Gastrocnemius medialis (tissue), 4 donors: ENCODE data around the gene BLTP3A. TPM values are rescaled to one million over a fixed set of nuclear protein-coding genes. Genes with fewer than 3 reads are reported as not detected.

ENCODE experiments used
- ATAC-seq, 2 donors: fragments of 150-250 bp; one replicate each; pipeline ENCODE4 v1.9.1; 2016
- DNase-seq, 2 donors: peaks; one replicate each; pipeline ENCODE4 v3.0.0-alpha.2; 2019
- H3K27ac ChIP-seq, 4 donors: fragments of 200-600 bp; sonication (generic); 1 replicate in 1 of 4; 2 replicates in 3 of 4; pipeline ENCODE4 v1.5.1; 2016 to 2018; ENCODE audit warnings: mild to moderate bottlenecking in 2 of 4, moderate library complexity in 1 of 4
- H3K27me3 ChIP-seq, 3 donors: fragments of 200-600 bp; sonication (generic) in 2 of 3; 1 replicate in 1 of 3; 2 replicates in 2 of 3; pipeline versions ENCODE4 v1.5.1 to v1.6.0; 2016 to 2019; ENCODE audit warnings: mild to moderate bottlenecking in 1 of 3, moderate library complexity in 1 of 3
- H3K36me3 ChIP-seq, 2 donors: fragments of 200-600 bp; sonication (generic) in 1 of 2; one replicate each; pipeline ENCODE4 v1.5.1; 2017 to 2018
- H3K4me1 ChIP-seq, 2 donors: fragments of 200-600 bp; sonication (generic) in 1 of 2; one replicate each; pipeline ENCODE4 v1.5.1; 2016 to 2017; ENCODE audit warnings: mild to moderate bottlenecking in 2 of 2
- H3K4me3 ChIP-seq, 4 donors: fragments of 200-600 bp; sonication (generic) in 3 of 4; 1 replicate in 1 of 4; 2 replicates in 3 of 4; pipeline ENCODE4 v1.5.1; 2016 to 2019; ENCODE audit warnings: mild to moderate bottlenecking in 2 of 4
- H3K9me3 ChIP-seq, 3 donors: fragments of 200-600 bp; sonication (generic) in 2 of 3; 1 replicate in 1 of 3; 2 replicates in 2 of 3; pipeline ENCODE4 v1.5.1; 2016 to 2019
- CTCF ChIP-seq, 5 experiments: fragments of 450-650 bp in 3 of 5; fragments of 200-600 bp in 2 of 5; sonication (generic) in 2 of 5; IDR thresholded peaks in 4 of 5; conservative IDR thresholded peaks in 1 of 5; 1 replicate in 4 of 5; 2 replicates in 1 of 5; pipeline ENCODE4 v1.5.1; 2016 to 2019; ENCODE audit warnings: antibody characterized with exemption in 5 of 5, mild to moderate bottlenecking in 3 of 5, moderate library complexity in 3 of 5
- POLR2A ChIP-seq, 2 donors: fragments of 450-650 bp; IDR thresholded peaks; one replicate each; pipeline ENCODE4 v1.6.1; 2017; ENCODE audit warnings: antibody characterized with exemption in 2 of 2, mild to moderate bottlenecking in 2 of 2, moderate library complexity in 2 of 2
- in situ Hi-C, 4 donors: fragments of 200-750 bp; cut with MboI; loops; one replicate each; pipeline versions ENCODE4 v1.15.0 to v1.8.0; 2017; ENCODE audit warnings: low sequenced_read_pairs in 4 of 4
- intact Hi-C: fragments of 100-400 bp; cut with DNase I; formaldehyde crosslinking; loops from one replicate; pipeline ENCODE4 v1.15.1; 2023; ENCODE audit warnings: low total_unique reads
- total RNA-seq, 4 donors: library from RNA; depleted of rRNA; stranded (reverse); fragments of >200 nt; gene quantifications; one replicate each; pipeline versions ENCODE4 v1.1.0 to v1.2.3, GENCODE V29; 2016

Gene BLTP3A
- total RNA-seq, 4 donors from 2014 or later, result 19.9 to 36.0 (median 23.2) TPM

GRCh38 chr6:34810017-34810882, 18.4 kb downstream of the BLTP3A start:
- TF ChIP-seq POLR2A (IDR thresholded peaks at IDR 0.05) (no peak), CTCF (IDR thresholded peaks at IDR 0.05 in 4 of 5, conservative IDR thresholded peaks at IDR 0.05 in 1 of 5) (no peak)
- Histone ChIP-seq H3K9me3 (no peaks in the 10 kb centered on the region), H3K4me3 (no peak overlapping the region), H3K4me1 (peaks cover 21 to 49% of the 10 kb centered on the region in 2 donors), H3K27me3 (no peaks in the 10 kb centered on the region), H3K27ac (no peak overlapping the region), H3K36me3 (no peaks in the 10 kb centered on the region)
- DNase-seq (no peak), ATAC-seq (no peak)
- intact Hi-C loops (no loop called here), in situ Hi-C loops (no loop called here)

- intact Hi-C loops, result no loop called here
Observed at GRCh38 chr6:34810936-34811632, 19.2 kb downstream of the BLTP3A start.

GRCh38 chr6:34813028-34813713, 21.3 kb downstream of the BLTP3A start:
- ATAC-seq (no peak), DNase-seq (no peak)
- Histone ChIP-seq H3K4me1 (peaks cover 14 to 30% of the 10 kb centered on the region in 2 donors), H3K27me3 (no peaks in the 10 kb centered on the region), H3K9me3 (no peaks in the 10 kb centered on the region), H3K36me3 (no peaks in the 10 kb centered on the region), H3K27ac (peak overlapping the region in 1 of 4 donors; percentile 43), H3K4me3 (no peak overlapping the region)
- in situ Hi-C loops, result no loop called here
- intact Hi-C loops, result no loop called here
- TF ChIP-seq CTCF (IDR thresholded peaks at IDR 0.05 in 4 of 5, conservative IDR thresholded peaks at IDR 0.05 in 1 of 5) (no peak), POLR2A (IDR thresholded peaks at IDR 0.05) (no peak)

More at GRCh38 chr6:34810936-34811632, 19.2 kb downstream of the BLTP3A start:
- H3K9me3 ChIP-seq, result no peaks in the 10 kb centered on the region
- H3K27ac ChIP-seq, result peak overlapping the region in 1 of 4 donors; percentile 56
- no peaks in the 10 kb centered on the region for H3K36me3 ChIP-seq
- ATAC-seq (peak; percentile 72 to 90), DNase-seq (peak in 1 of 2 donors; percentile 25)
- H3K4me3 ChIP-seq, result no peak overlapping the region
- peaks cover 21 to 44% of the 10 kb centered on the region in 2 donors for H3K4me1 ChIP-seq
- H3K27me3 ChIP-seq, result no peaks in the 10 kb centered on the region
- no peak for TF ChIP-seq CTCF (IDR thresholded peaks at IDR 0.05 in 4 of 5, conservative IDR thresholded peaks at IDR 0.05 in 1 of 5)
- no peak for TF ChIP-seq POLR2A (IDR thresholded peaks at IDR 0.05)
- in situ Hi-C loops, result no loop called here

- H3K27me3 ChIP-seq, result no peaks in the 10 kb centered on the region
- no peaks in the 10 kb centered on the region for H3K9me3 ChIP-seq
- H3K4me3 ChIP-seq, result no peak overlapping the region
- ATAC-seq, result no peak
- peaks cover 0 to 3% of the 10 kb centered on the region in 2 donors for H3K36me3 ChIP-seq
- no peak for DNase-seq
- TF ChIP-seq POLR2A (IDR thresholded peaks at IDR 0.05) (no peak), CTCF (IDR thresholded peaks at IDR 0.05 in 4 of 5, conservative IDR thresholded peaks at IDR 0.05 in 1 of 5) (no peak)
- intact Hi-C loops, result no loop called here
- H3K27ac ChIP-seq, result no peak overlapping the region
- in situ Hi-C loops, result no loop called here
- peaks cover 23 to 40% of the 10 kb centered on the region in 2 donors for H3K4me1 ChIP-seq
Observed at GRCh38 chr6:34816635-34817301, 24.9 kb downstream of the BLTP3A start.
